ENCODE measurements around the gene KAZN. TPM values are rescaled to one million over a fixed set of nuclear protein-coding genes. Genes with fewer than 3 reads are reported as not detected.
A peak's percentile ranks its signal among the peaks of the same experiment; 100 is the strongest.
"Not testable (repeated sequence)": the region's sequence is repeated elsewhere in the genome, so short reads cannot be mapped to it uniquely, and the experiment has no call there.

KAZN gene
- total and polyA plus RNA-seq, 3 donors from 2014 or later, result 12.1 to 14.6 (median 13.8) TPM

DNA sequence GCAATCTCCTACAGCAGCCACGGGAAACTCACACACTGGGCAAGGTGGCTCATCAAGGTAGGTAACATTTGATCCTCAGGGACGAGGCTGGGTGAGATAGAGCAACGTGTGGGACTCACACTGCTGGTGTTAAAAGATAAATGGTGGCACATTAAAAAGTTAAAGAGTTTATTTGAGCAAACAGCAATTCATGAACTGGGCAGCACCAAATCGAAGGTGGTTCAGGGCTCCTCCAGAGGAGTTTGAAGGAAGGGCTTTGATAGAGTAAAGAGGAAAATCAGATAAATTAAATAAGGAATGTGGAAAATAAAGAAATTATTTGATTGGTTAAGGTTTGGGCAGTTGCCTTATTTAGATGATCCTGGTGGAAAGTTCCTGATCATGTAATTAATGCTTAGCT, 531.5 kb downstream of the KAZN start:
- Histone ChIP-seq H3K27ac (no peak overlapping the region), H3K9me3 (no peaks in the 10 kb centered on the region), H3K27me3 (no peaks in the 10 kb centered on the region), H3K4me3 (no peak overlapping the region), H3K36me3 (ENCODE audit: low read depth, missing control alignments) (no peaks in the 10 kb centered on the region), H3K4me1 (no peaks in the 10 kb centered on the region)
- WGBS, 2 donors, result 91 to 97% methylated on average over 4 of the region's 4 CpGs
- TF ChIP-seq, protein P1, sequence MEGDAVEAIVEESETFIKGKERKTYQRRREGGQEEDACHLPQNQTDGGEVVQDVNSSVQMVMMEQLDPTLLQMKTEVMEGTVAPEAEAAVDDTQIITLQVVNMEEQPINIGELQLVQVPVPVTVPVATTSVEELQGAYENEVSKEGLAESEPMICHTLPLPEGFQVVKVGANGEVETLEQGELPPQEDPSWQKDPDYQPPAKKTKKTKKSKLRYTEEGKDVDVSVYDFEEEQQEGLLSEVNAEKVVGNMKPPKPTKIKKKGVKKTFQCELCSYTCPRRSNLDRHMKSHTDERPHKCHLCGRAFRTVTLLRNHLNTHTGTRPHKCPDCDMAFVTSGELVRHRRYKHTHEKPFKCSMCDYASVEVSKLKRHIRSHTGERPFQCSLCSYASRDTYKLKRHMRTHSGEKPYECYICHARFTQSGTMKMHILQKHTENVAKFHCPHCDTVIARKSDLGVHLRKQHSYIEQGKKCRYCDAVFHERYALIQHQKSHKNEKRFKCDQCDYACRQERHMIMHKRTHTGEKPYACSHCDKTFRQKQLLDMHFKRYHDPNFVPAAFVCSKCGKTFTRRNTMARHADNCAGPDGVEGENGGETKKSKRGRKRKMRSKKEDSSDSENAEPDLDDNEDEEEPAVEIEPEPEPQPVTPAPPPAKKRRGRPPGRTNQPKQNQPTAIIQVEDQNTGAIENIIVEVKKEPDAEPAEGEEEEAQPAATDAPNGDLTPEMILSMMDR (IDR thresholded peaks at IDR 0.05), result no peak
- no peak for TF ChIP-seq POLR2A (IDR thresholded peaks at IDR 0.05)
- DNase-seq, result no peak
- intact Hi-C loops (cut with DNase I; ENCODE audit: low total_unique reads), result loop anchor here (10.0 kb wide), 2 partner anchors 145 to 175 kb away; no protein-coding TSS in a partner anchor

DNA sequence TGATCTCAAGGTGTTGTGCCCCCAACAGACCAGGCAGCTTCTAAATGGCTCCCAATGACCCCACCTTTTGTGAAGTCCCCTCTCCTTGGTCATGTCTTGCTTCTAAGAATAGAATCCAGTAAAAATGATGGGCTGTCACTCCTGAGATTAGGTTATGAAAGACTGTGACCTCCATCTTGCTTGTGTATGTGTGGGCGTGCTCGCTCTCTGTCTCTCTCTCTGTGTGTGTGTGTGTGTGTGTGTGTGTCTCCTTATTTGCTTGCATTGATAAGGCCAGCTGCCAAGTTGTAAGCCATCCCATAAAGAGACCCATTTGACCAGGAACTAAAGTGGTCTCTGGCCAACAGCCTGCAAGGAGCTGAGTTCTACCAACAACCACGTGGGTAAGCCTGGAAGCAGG, 532.1 kb downstream of the KAZN start:
- Histone ChIP-seq H3K27ac (no peak overlapping the region), H3K9me3 (no peaks in the 10 kb centered on the region), H3K4me3 (no peak overlapping the region), H3K27me3 (no peaks in the 10 kb centered on the region), H3K36me3 (ENCODE audit: low read depth, missing control alignments) (no peaks in the 10 kb centered on the region), H3K4me1 (no peaks in the 10 kb centered on the region)
- intact Hi-C loops (cut with DNase I; ENCODE audit: low total_unique reads), result no loop called here
- TF ChIP-seq, protein P1 (IDR thresholded peaks at IDR 0.05), result no peak
- no peak for TF ChIP-seq POLR2A (IDR thresholded peaks at IDR 0.05)
- DNase-seq, result no peak
- WGBS, 2 donors, result 88 to 100% methylated on average over 1 to 3 of the region's 3 CpGs

DNA sequence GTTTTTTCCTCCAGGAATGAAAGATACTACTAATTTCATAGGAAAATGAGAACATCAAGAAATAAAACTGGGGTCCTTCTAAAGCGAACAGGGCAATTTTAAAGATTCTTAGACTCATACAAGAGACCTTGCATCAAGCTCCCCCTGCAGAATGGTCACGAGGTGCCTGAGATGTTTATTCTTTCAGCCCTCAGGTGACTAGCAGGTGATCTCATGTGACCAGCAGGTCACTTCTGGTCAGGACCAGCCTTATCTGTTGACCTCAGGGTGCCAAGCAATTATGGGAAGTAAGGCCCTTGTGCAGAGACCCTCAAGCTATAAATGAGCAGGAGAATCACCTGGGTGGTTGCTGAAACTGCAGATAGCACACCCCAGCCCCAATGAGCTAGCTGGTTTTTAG, 534.5 kb downstream of the KAZN start:
- 89 to 94% methylated on average over 2 of the region's 2 CpGs for WGBS, 2 donors
- H3K9me3 ChIP-seq, result no peaks in the 10 kb centered on the region
- no peak overlapping the region for H3K27ac ChIP-seq
- intact Hi-C loops (cut with DNase I; ENCODE audit: low total_unique reads), result no loop called here
- no peaks in the 10 kb centered on the region for H3K4me1 ChIP-seq
- H3K27me3 ChIP-seq, result no peaks in the 10 kb centered on the region
- TF ChIP-seq, protein P1 (IDR thresholded peaks at IDR 0.05), result no peak
- no peak for TF ChIP-seq POLR2A (IDR thresholded peaks at IDR 0.05)
- no peak for DNase-seq
- H3K36me3 ChIP-seq (ENCODE audit: low read depth, missing control alignments), result no peaks in the 10 kb centered on the region
- H3K4me3 ChIP-seq, result no peak overlapping the region

DNA sequence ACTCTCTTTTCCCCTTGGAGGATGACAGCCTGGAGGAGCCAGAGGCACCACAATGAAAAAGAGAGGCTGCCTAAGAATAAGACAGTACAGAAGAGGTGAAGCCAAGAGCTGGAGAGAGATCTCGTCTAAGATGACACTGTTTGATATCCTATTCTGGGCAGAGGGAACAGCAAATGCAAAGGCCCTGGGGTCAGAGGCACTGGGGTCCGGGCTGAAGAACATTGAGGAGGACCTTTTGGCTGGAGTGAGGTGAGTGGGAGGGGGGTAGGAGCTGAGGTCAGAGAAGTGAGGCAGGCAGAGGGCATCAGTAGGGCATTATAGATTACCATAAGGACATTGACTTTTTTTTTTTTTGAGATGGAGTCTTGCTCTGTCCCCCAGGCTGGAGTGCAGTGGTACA, 535.8 kb downstream of the KAZN start:
- H3K9me3 ChIP-seq, result no peaks in the 10 kb centered on the region
- intact Hi-C loops (cut with DNase I; ENCODE audit: low total_unique reads), result no loop called here
- H3K27me3 ChIP-seq, result no peaks in the 10 kb centered on the region
- no peaks in the 10 kb centered on the region for H3K36me3 ChIP-seq (ENCODE audit: low read depth, missing control alignments)
- no peak overlapping the region for H3K4me3 ChIP-seq
- WGBS, 2 donors, result 88 to 94% methylated on average over 2 of the region's 2 CpGs
- H3K4me1 ChIP-seq, result no peaks in the 10 kb centered on the region
- H3K27ac ChIP-seq, result no peak overlapping the region
- no peak for TF ChIP-seq POLR2A (IDR thresholded peaks at IDR 0.05)
- DNase-seq, result no peak

DNA sequence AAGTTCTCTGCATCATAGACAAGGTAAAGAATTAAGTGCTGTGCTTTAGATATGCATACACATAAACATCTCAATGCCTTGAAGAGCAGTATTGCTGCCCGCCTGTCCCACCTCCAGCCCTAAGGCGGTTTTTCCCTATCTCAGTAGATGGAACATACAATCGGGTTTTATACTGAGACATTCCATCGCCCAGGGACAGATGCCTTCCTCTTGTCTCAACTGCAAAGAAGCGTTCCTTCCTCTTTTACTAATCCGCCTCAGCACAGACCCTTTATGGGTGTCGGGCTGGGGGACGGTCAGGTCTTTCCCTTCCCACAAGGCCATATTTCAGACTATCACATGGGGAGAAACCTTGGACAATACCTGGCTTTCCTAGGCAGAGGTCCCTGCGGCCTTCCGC, 537.1 kb downstream of the KAZN start:
- DNase-seq; H3K9me3 ChIP-seq; H3K4me1 ChIP-seq; H3K27ac ChIP-seq; H3K4me3 ChIP-seq; H3K36me3 ChIP-seq (ENCODE audit: low read depth, missing control alignments); intact Hi-C loops (cut with DNase I; ENCODE audit: low total_unique reads); H3K27me3 ChIP-seq: not testable (repeated sequence)
- 74 to 84% methylated on average over 10 of the region's 10 CpGs for WGBS, 2 donors

DNA sequence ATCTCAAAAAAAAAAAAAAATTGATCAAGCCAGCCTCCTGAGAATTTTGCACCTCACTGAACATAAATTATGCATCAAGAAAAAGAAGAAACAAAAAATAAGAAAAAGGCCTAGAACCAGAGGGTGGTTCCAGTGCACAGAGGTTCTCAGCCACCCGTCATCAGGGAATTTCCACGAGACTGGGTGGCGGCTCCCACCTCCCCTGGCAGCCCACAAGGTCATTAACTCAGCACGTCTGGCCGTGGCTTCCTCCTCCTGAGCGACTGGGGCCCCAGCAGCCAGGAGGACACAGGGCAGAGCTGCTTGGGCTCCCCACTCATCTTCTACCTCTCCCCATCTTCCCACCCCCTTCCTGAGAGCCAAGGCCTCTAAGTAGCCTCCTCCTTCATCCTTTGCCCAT, 539.3 kb downstream of the KAZN start:
- Histone ChIP-seq H3K4me1 (no peaks in the 10 kb centered on the region), H3K27me3 (no peaks in the 10 kb centered on the region), H3K9me3 (no peaks in the 10 kb centered on the region), H3K27ac (no peak overlapping the region), H3K36me3 (ENCODE audit: low read depth, missing control alignments) (no peaks in the 10 kb centered on the region), H3K4me3 (no peak overlapping the region)
- DNase-seq, result peak; percentile 42
- WGBS, 2 donors, result 39 to 72% methylated on average over 5 to 6 of the region's 6 CpGs
- no peak for TF ChIP-seq POLR2A (IDR thresholded peaks at IDR 0.05)
- TF ChIP-seq, protein P1 (IDR thresholded peaks at IDR 0.05), result no peak
- intact Hi-C loops (cut with DNase I; ENCODE audit: low total_unique reads), result no loop called here

Data from testis (tissue), 3 donors.